Activated CD8-positive, alpha-beta memory T cell treated with anti-CD3 and anti-CD28 coated beads, Interleukin-2, amount 50 U/mL, for 4 hours (primary cell): ENCODE data around the gene LIF.
"Not testable (repeated sequence)": the region's sequence is repeated elsewhere in the genome, so short reads cannot be mapped to it uniquely, and the experiment has no call there.

Source experiments
- DNase-seq: peaks from one replicate; pipeline ENCODE4 v3.0.0-alpha.2; 2020

LIF gene

GRCh38 chr22:30224161-30224857 lies 22.2 kb downstream of the LIF start:
- DNase-seq = no peak

- no peak for DNase-seq
These were observed 23.3 kb downstream of the LIF start for GRCh38 chr22:30223303-30223702.

- no peak for DNase-seq
These were observed 24.2 kb downstream of the LIF start for GRCh38 chr22:30222321-30222720.

GRCh38 chr22:30221121-30221992 lies 25.2 kb downstream of the LIF start:
- peak; percentile 44 for DNase-seq

- no peak for DNase-seq
These were observed 26.1 kb downstream of the LIF start for GRCh38 chr22:30220338-30221012.

GRCh38 chr22:30219668-30220278 lies 26.8 kb downstream of the LIF start:
- no peak for DNase-seq

GRCh38 chr22:30219049-30219654 lies 27.4 kb downstream of the LIF start:
- DNase-seq = no peak

- no peak for DNase-seq
These were observed 28.6 kb downstream of the LIF start for GRCh38 chr22:30217698-30218560.

GRCh38 chr22:30216710-30217109 lies 29.8 kb downstream of the LIF start:
- no peak for DNase-seq

GRCh38 chr22:30216272-30216671 lies 30.3 kb downstream of the LIF start:
- DNase-seq = not testable (repeated sequence)

GRCh38 chr22:30214703-30215407 lies 31.7 kb downstream of the LIF start:
- no peak for DNase-seq

- DNase-seq = no peak
These were observed 33.5 kb downstream of the LIF start for GRCh38 chr22:30212996-30213441.

- no peak for DNase-seq
These were observed 34.1 kb downstream of the LIF start for GRCh38 chr22:30212363-30212995.

- no peak for DNase-seq
These were observed 35.3 kb downstream of the LIF start for GRCh38 chr22:30211124-30211820.

GRCh38 chr22:30210235-30210909 lies 36.2 kb downstream of the LIF start:
- no peak for DNase-seq

- no peak for DNase-seq
These were observed 36.9 kb downstream of the LIF start for GRCh38 chr22:30209642-30210041.

GRCh38 chr22:30208631-30209603 lies 37.6 kb downstream of the LIF start:
- no peak for DNase-seq

- no peak for DNase-seq
These were observed 39.6 kb downstream of the LIF start for GRCh38 chr22:30206944-30207343.
